ENCODE measurements around the gene POR. TPM values are rescaled to one million over a fixed set of nuclear protein-coding genes. Genes with fewer than 3 reads are reported as not detected.

Gene POR
- total and polyA plus RNA-seq, 2 of the 8 experiments (the other 6 are each of a cell fraction or from before 2014, with no cell fraction given) = 98.7 to 144 TPM

- TF ChIP-seq, protein P1, sequence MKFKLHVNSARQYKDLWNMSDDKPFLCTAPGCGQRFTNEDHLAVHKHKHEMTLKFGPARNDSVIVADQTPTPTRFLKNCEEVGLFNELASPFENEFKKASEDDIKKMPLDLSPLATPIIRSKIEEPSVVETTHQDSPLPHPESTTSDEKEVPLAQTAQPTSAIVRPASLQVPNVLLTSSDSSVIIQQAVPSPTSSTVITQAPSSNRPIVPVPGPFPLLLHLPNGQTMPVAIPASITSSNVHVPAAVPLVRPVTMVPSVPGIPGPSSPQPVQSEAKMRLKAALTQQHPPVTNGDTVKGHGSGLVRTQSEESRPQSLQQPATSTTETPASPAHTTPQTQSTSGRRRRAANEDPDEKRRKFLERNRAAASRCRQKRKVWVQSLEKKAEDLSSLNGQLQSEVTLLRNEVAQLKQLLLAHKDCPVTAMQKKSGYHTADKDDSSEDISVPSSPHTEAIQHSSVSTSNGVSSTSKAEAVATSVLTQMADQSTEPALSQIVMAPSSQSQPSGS (IDR thresholded peaks at IDR 0.05; ENCODE audit: low read length) = no peak
These were observed 27.1 kb upstream of the POR start (continued) for GRCh38 chr7:75887669-75888369.
